H4 (cell line): Measurements from ENCODE around the gene DNMT3A. TPM values are rescaled to one million over a fixed set of nuclear protein-coding genes. Genes with fewer than 3 reads are reported as not detected.
"Not testable (repeated sequence)": the region's sequence is repeated elsewhere in the genome, so short reads cannot be mapped to it uniquely, and the experiment has no call there.

Experiments
- DNase-seq: peaks from one replicate; pipeline ENCODE4 v3.0.0-alpha.2; 2015; ENCODE audit warnings: low spot score
- total RNA-seq: library from RNA; depleted of rRNA; stranded (reverse); fragments of >200 nt; shearing (Covaris generic); gene quantifications from 2 replicates; pipeline ENCODE4 v1.2.3, GENCODE V29; 2014; rRNA removed

The DNMT3A gene
- total RNA-seq, 1 experiment from 2014 or later, result 2.4 TPM

- DNase-seq, result not testable (repeated sequence)
Observed at GRCh38 chr2:25210923-25211322, 130.8 kb downstream of the DNMT3A start.

GRCh38 chr2:25207078-25207545, 134.6 kb downstream of the DNMT3A start:
- DNase-seq, result no peak

DNA sequence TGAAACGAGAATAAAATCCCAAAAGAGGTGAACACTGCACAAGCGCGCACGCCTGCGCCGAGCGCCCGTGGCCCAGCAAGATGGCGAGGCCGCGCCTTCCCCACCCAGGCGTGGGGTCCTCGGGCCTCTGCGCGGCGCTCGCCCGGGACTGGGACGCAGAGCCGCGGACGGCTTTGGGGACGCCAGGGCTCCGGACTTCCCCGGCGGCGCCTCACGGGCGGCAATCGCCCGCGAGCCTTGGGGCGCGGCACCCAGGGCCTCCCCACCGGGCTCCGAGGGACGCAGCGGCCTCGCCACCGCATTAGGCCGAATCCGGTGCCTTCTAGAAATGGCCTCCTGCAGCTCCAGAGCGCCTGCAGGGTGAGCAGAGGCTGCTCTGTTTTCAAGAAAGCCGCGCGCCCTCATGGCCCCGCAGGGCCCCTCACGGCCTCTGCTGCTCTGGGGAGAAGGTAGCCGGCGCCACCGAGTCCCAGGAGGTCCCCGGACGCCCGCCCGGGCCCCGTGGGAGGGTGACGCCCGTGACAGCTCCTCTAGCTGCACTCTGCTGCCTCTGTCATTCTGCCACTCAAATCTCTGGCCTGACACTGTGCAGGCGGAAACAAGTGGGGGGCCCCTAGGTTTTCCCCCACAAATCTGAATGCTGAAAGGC, 137.4 kb downstream of the DNMT3A start:
- DNase-seq, result no peak

GRCh38 chr2:25202275-25202674, 139.4 kb downstream of the DNMT3A start:
- no peak for DNase-seq

GRCh38 chr2:25201794-25202193, 139.9 kb downstream of the DNMT3A start:
- DNase-seq, result no peak

DNA sequence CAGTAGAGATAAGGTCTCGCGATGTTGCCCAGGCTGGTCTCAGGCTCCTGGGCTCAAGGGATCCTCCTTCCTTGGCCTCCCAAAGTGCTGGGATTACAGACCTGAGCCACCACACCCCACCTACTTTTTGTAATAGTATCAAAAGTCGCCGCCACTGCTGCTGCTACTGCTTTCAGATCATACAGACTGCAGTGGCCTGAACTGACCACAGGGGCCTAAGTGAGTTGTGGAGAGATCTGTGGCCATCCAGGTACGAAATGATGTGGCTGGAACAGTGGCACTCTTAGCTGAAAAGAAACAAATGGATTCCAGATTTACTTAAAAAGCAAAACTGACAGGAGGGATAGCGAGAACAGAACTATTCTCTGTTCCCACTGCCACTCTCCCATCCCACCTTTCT, 140.5 kb downstream of the DNMT3A start:
- DNase-seq, result no peak

- DNase-seq, result no peak
Observed at GRCh38 chr2:25198576-25198975, 143.1 kb downstream of the DNMT3A start.

DNA sequence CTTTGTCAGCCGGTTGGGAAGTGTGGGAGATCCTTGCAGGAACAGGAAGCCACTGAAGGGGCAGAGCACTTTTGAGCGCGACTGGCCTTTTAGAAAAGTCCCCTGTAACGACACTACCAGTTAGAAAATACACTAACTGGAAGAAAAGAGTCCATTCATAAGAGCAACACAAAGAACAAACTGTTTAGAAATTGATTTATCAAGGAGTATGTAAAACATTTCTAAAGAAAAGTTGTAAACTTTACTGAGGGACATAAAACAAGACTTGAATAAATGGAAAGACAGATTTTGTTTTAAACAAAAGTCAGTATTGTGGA, 143.6 kb downstream of the DNMT3A start:
- no peak for DNase-seq

- no peak for DNase-seq
Observed at GRCh38 chr2:25197336-25198208, 144.2 kb downstream of the DNMT3A start.

GRCh38 chr2:25194576-25195122, 147.1 kb downstream of the DNMT3A start:
- no peak for DNase-seq

- no peak for DNase-seq
Observed at GRCh38 chr2:25190536-25190935, 151.2 kb downstream of the DNMT3A start.

DNA sequence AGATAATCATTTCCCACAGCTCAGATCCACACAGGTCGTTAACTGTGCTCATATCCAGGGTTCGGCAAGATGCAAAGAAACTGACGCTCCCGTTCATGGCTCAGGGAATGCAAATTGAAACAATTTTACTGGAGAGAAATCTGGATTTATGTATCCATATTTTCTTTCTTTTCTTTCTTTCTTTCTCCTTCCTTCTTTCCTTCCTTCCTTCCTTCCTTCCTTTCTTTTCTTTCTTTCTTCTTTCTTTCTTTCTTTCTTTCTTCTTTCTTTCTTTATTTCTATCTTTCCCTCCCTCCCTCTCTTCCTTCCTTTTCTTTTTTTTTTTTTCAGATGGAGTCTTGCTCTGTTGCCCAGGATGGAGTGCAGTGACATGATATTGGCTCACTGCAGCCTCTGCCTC, 153.3 kb downstream of the DNMT3A start:
- DNase-seq, result no peak

DNA sequence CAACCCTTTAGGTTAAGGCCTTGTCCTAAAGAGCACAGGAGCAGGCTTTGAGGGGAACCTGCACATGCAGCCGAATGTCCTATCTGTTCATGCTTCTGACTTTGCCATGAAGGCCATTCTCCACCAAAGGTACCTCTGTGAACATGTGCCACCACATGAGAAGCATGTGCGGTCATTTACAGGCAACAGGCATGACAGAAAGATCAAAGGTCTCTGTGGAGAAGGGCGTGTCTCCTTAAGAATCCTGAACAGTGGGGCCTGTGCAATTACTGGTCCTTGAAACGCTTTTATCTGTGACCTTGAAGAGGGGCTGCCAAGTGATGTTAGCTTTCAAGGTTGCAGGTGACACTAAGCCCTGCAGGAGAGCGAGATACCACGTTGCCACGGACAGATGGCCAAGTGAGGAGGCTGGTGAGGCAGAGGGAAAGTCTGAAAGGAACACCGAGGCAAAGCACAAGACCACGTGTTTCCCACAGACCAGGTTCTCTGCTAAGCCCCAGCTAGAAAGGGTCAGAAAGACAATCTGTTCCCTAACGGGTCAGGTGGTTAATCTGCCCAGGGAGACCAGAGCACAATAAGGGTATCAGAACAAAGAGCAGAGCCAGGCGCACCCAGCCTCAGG, 153.9 kb downstream of the DNMT3A start:
- DNase-seq, result no peak

DNA sequence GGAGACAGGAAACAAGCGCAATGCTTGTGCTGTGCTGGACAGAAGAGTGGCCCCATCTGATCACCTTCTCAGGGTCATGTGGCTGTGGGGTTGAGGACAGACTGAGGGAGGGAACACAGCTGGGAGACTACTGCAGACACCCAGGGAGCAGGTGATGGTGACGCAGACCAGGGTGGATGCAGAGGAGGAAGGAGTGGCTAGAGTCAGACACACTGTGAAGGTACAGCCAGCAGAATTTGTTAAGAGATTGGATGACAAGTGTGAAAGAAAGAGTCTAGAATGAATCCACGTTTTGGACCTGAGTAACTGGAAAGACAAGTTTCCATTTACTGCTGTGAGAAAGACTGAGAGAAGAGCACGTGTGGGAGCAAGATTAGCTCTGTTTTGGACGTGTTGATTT, 157.5 kb downstream of the DNMT3A start:
- DNase-seq, result no peak

DNA sequence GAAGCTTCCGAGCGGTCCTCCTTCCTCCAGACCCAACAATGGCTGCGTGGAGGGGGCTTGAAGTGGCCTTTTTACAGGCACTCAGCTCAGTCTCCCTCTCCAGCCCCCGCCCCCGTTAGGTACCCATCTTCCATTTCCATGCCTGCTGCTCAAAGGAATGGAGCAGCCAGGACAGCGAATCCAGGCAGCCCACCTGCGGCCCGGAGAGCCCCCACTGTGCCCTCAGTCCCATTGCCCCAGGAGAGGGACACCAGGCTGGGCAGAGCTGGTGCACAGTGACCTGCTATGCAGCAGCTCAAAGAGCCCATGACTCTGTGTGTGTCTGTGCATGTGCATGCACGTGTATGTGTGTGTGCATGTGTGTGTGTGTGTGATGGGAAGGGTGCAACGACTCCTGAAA, 162.7 kb downstream of the DNMT3A start:
- no peak for DNase-seq

Other genes starting within 250 kb of the DNMT3A start
- not detected in 2 replicates for gene POMC, start 173.3 kb downstream of the DNMT3A start, total RNA-seq